K562 (cell line): ENCODE results near the gene MEAF6. TPM values are rescaled to one million over a fixed set of nuclear protein-coding genes. Genes with fewer than 3 reads are reported as not detected.

Experiments used
- CREB3 ChIP-seq: fragments of 450-650 bp; conservative IDR thresholded peaks from 2 replicates; pipeline ENCODE4 v1.6.1; 2016; ENCODE audit warnings: missing genetic modification characterization, low read depth, mild to moderate bottlenecking, missing compliant biosample characterization, moderate library complexity
- CREBBP ChIP-seq: IDR thresholded peaks from one replicate; pipeline ENCODE4 v1.6.1; 2012; ENCODE audit warnings: low read depth, mild to moderate bottlenecking, control low read depth, inconsistent platforms, low read length
- CSDE1 ChIP-seq, 2 experiments: fragments of 450-650 bp; IDR thresholded peaks; 2 replicates each; pipeline ENCODE4 v1.6.1; 2016; ENCODE audit warnings: mild to moderate bottlenecking in 1 of 2
- EGR1 ChIP-seq: fragments of 450-650 bp; conservative IDR thresholded peaks from 2 replicates; pipeline ENCODE4 v1.6.1; 2017; ENCODE audit warnings: mild to moderate bottlenecking
- HMG20A ChIP-seq: fragments of 450-650 bp; formaldehyde crosslinking; conservative IDR thresholded peaks from 2 replicates; pipeline ENCODE4 v1.4.0; 2020; ENCODE audit warnings: mild to moderate bottlenecking, mixed read lengths
- MCM5 ChIP-seq: fragments of 450-650 bp; IDR thresholded peaks from 2 replicates; pipeline ENCODE4 v1.6.1; 2016; ENCODE audit warnings: low read depth
- NBN ChIP-seq: fragments of 450-650 bp; IDR thresholded peaks from 2 replicates; pipeline ENCODE4 v1.6.1; 2016; ENCODE audit warnings: low read depth, mild to moderate bottlenecking
- NCOA1 ChIP-seq: fragments of 450-650 bp; IDR thresholded peaks from 2 replicates; pipeline ENCODE4 v1.6.1; 2016; ENCODE audit warnings: low read depth
- PHTF2 ChIP-seq: fragments of 250-450 bp; sonication (Bioruptor Pico); IDR thresholded peaks from 2 replicates; pipeline ENCODE4 v1.5.0; 2021; ENCODE audit warnings: mild to moderate bottlenecking
- SAFB ChIP-seq: fragments of 200-400 bp; formaldehyde crosslinking; IDR thresholded peaks from 2 replicates; pipeline ENCODE4 v1.6.1; 2017; ENCODE audit warnings: low read depth, low read length, borderline replicate concordance
- TAF15 ChIP-seq: fragments of 200-400 bp; formaldehyde crosslinking; IDR thresholded peaks from 2 replicates; pipeline ENCODE4 v1.6.1; 2017; ENCODE audit warnings: mild to moderate bottlenecking, low read depth, low read length, moderate library complexity
- ZBTB26 ChIP-seq: fragments of 450-650 bp; formaldehyde crosslinking; IDR thresholded peaks from 2 replicates; pipeline ENCODE4 v1.4.0; 2022; ENCODE audit warnings: missing genetic modification characterization
- ZNF436 ChIP-seq: fragments of 250-450, 450-650 bp; sonication (Bioruptor Pico); formaldehyde crosslinking; IDR thresholded peaks from 2 replicates; pipeline ENCODE4 v1.7.0; 2020; ENCODE audit warnings: mild to moderate bottlenecking
- ZNF717 ChIP-seq: fragments of 250-450 bp; sonication (Bioruptor Pico); IDR thresholded peaks from 2 replicates; pipeline ENCODE4 v1.5.0; 2021
- polyA plus RNA-seq, 8 experiments: library from polyadenylated mRNA; depleted of rRNA in 4 of 8; stranded (reverse) in 5 of 8; unstranded in 3 of 8; fragments of >200 nt; fragmentation: Nextera tagmentation in 2 of 8; fragmentation: Illumina TruSeq in 1 of 8; extraction: Ambion mirVana in 2 of 8; extraction: Trizol in 1 of 8; gene quantifications; 2 replicates each; pipeline versions ENCODE4 v1.2.1 to v1.2.3, GENCODE V29; 2011 to 2014; ENCODE audit warnings: inconsistent platforms in 1 of 8, missing spikeins in 1 of 8
- total RNA-seq, 7 experiments: library from RNA; depleted of rRNA in 6 of 7; stranded (reverse); fragments of >200 nt in 6 of 7; fragmentation: Illumina TruSeq in 2 of 7; extraction: Trizol in 2 of 7; gene quantifications; 2 replicates each; pipeline versions ENCODE4 v1.2.1 to v1.2.3, GENCODE V29; 2011 to 2021; ENCODE audit warnings: low replicate concordance in 1 of 7
- TF ChIP-seq, protein P1 (sequence below): fragments of 200-600 bp; sonication (generic); IDR thresholded peaks from one replicate; pipeline ENCODE4 v1.6.1; 2012; ENCODE audit warnings: mild to moderate bottlenecking, low read depth, low read length, inconsistent platforms

Gene MEAF6
- total and polyA plus RNA-seq, 9 of the 15 experiments (the other 6 are each of a cell fraction or from before 2014, with no cell fraction given) = 55.0 to 151 (median 92.3) TPM

- TF ChIP-seq NBN (no peak), MCM5 (no peak), HMG20A (CRISPR knock-in tag) (no peak), CREBBP (no peak), CSDE1 (IDR thresholded peaks at IDR 0.05) (no peak), EGR1 (no peak), PHTF2 (no peak), ZNF436 (CRISPR knock-in tag) (no peak), TAF15 (no peak), ZNF717 (no peak), SAFB (no peak), ZBTB26 (CRISPR knock-in tag) (no peak), CREB3 (no peak), NCOA1 (no peak)
- TF ChIP-seq, protein P1, sequence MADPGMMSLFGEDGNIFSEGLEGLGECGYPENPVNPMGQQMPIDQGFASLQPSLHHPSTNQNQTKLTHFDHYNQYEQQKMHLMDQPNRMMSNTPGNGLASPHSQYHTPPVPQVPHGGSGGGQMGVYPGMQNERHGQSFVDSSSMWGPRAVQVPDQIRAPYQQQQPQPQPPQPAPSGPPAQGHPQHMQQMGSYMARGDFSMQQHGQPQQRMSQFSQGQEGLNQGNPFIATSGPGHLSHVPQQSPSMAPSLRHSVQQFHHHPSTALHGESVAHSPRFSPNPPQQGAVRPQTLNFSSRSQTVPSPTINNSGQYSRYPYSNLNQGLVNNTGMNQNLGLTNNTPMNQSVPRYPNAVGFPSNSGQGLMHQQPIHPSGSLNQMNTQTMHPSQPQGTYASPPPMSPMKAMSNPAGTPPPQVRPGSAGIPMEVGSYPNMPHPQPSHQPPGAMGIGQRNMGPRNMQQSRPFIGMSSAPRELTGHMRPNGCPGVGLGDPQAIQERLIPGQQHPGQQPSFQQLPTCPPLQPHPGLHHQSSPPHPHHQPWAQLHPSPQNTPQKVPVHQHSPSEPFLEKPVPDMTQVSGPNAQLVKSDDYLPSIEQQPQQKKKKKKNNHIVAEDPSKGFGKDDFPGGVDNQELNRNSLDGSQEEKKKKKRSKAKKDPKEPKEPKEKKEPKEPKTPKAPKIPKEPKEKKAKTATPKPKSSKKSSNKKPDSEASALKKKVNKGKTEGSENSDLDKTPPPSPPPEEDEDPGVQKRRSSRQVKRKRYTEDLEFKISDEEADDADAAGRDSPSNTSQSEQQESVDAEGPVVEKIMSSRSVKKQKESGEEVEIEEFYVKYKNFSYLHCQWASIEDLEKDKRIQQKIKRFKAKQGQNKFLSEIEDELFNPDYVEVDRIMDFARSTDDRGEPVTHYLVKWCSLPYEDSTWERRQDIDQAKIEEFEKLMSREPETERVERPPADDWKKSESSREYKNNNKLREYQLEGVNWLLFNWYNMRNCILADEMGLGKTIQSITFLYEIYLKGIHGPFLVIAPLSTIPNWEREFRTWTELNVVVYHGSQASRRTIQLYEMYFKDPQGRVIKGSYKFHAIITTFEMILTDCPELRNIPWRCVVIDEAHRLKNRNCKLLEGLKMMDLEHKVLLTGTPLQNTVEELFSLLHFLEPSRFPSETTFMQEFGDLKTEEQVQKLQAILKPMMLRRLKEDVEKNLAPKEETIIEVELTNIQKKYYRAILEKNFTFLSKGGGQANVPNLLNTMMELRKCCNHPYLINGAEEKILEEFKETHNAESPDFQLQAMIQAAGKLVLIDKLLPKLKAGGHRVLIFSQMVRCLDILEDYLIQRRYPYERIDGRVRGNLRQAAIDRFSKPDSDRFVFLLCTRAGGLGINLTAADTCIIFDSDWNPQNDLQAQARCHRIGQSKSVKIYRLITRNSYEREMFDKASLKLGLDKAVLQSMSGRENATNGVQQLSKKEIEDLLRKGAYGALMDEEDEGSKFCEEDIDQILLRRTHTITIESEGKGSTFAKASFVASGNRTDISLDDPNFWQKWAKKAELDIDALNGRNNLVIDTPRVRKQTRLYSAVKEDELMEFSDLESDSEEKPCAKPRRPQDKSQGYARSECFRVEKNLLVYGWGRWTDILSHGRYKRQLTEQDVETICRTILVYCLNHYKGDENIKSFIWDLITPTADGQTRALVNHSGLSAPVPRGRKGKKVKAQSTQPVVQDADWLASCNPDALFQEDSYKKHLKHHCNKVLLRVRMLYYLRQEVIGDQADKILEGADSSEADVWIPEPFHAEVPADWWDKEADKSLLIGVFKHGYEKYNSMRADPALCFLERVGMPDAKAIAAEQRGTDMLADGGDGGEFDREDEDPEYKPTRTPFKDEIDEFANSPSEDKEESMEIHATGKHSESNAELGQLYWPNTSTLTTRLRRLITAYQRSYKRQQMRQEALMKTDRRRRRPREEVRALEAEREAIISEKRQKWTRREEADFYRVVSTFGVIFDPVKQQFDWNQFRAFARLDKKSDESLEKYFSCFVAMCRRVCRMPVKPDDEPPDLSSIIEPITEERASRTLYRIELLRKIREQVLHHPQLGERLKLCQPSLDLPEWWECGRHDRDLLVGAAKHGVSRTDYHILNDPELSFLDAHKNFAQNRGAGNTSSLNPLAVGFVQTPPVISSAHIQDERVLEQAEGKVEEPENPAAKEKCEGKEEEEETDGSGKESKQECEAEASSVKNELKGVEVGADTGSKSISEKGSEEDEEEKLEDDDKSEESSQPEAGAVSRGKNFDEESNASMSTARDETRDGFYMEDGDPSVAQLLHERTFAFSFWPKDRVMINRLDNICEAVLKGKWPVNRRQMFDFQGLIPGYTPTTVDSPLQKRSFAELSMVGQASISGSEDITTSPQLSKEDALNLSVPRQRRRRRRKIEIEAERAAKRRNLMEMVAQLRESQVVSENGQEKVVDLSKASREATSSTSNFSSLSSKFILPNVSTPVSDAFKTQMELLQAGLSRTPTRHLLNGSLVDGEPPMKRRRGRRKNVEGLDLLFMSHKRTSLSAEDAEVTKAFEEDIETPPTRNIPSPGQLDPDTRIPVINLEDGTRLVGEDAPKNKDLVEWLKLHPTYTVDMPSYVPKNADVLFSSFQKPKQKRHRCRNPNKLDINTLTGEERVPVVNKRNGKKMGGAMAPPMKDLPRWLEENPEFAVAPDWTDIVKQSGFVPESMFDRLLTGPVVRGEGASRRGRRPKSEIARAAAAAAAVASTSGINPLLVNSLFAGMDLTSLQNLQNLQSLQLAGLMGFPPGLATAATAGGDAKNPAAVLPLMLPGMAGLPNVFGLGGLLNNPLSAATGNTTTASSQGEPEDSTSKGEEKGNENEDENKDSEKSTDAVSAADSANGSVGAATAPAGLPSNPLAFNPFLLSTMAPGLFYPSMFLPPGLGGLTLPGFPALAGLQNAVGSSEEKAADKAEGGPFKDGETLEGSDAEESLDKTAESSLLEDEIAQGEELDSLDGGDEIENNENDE = no peak
These were observed 46.9 kb upstream of the MEAF6 start (continued) for GRCh38 chr1:37561133-37562132.
